Rectal smooth muscle tissue (tissue), 1 donor: Measurements from ENCODE around the gene PTPRM.

Source experiments
- H3K27ac ChIP-seq: one replicate; pipeline ENCODE4 v1.7.0; 2013; ENCODE audit warnings: low read depth, low read length, inconsistent platforms
- H3K27me3 ChIP-seq: one replicate; pipeline ENCODE4 v1.7.0; 2013; ENCODE audit warnings: low read length; ENCODE audit not compliant: control insufficient read depth, insufficient read depth
- H3K36me3 ChIP-seq: one replicate; pipeline ENCODE4 v1.7.0; 2013; ENCODE audit warnings: low read length; ENCODE audit not compliant: control insufficient read depth, insufficient read depth
- H3K4me1 ChIP-seq: one replicate; pipeline ENCODE4 v1.7.0; 2013; ENCODE audit warnings: low read length; ENCODE audit not compliant: control insufficient read depth, insufficient read depth
- H3K4me3 ChIP-seq: one replicate; pipeline ENCODE4 v1.7.0; 2013; ENCODE audit warnings: low read length
- H3K9ac ChIP-seq: one replicate; pipeline ENCODE4 v1.7.0; 2013; ENCODE audit warnings: low read length

The PTPRM gene

GRCh38 chr18:7766817-7767216 lies 199.7 kb downstream of the PTPRM start:
- Histone ChIP-seq H3K9ac (no peak overlapping the region), H3K4me1 (no peaks in the 10 kb centered on the region), H3K4me3 (no peak overlapping the region), H3K36me3 (no peaks in the 10 kb centered on the region), H3K27ac (no peak overlapping the region), H3K27me3 (no peaks in the 10 kb centered on the region)

DNA sequence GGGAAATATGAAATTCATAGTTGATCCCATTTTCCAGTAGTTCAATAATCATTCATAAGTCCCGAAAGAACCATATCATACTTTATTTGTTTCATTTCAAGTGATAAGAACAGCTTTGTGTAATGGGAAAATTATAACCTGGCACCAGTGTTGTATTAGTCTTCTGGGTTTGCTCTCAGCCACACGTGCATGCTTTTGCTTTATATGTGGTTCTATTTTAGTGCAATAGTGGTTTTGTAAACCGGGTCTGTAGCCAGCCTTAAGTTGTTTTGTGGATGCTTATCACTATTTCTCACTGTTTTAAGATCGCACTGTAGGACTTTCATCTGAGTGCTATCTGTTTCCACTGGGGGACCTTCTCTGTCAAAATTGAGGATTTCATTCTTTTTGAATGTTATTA lies 203.8 kb downstream of the PTPRM start:
- Histone ChIP-seq H3K27ac (no peak overlapping the region), H3K4me1 (peaks cover 3% of the 10 kb centered on the region), H3K27me3 (no peaks in the 10 kb centered on the region), H3K9ac (no peak overlapping the region), H3K4me3 (no peak overlapping the region), H3K36me3 (no peaks in the 10 kb centered on the region)

DNA sequence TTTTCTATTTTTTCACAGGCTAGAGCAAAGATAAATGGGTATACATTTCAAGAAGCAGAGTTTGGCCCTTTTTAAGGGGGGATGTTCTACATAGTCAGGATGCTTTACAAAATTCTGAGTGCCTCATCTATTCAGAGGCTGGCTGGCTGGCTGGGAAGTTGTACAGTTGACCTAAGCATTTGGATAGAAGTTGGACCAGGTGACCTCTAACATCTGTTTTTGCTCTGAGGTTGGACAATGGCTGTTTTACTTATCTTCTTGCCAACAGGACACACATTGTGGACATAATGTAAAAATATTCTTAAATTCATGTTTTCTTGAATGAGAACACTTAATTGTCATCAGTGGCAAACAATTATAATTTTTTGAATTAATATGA lies 205.4 kb downstream of the PTPRM start:
- Histone ChIP-seq H3K9ac (no peak overlapping the region), H3K36me3 (no peaks in the 10 kb centered on the region), H3K4me1 (peaks cover 3% of the 10 kb centered on the region), H3K4me3 (no peak overlapping the region), H3K27ac (no peak overlapping the region), H3K27me3 (no peaks in the 10 kb centered on the region)

DNA sequence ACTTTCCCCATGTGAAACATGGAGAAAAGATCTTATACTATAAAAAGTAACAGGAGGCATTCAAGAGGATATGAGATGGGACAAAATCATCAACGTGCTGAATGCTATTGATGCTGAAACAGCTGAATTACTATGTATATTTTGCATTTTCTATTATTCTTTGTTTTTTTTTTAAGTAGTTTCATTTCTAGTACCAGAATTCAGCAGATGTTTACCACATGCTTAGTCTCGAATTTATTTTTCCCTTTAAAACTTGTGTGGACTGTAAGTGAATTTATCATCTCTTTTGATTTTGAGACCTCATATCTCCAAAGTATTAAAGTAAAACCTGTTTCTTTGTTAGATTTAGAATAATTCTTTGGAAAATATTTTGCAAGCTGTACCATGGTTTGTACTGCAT lies 205.8 kb downstream of the PTPRM start:
- H3K27ac ChIP-seq, result no peak overlapping the region
- H3K36me3 ChIP-seq, result no peaks in the 10 kb centered on the region
- peaks cover 3% of the 10 kb centered on the region for H3K4me1 ChIP-seq
- no peak overlapping the region for H3K9ac ChIP-seq
- no peaks in the 10 kb centered on the region for H3K27me3 ChIP-seq
- no peak overlapping the region for H3K4me3 ChIP-seq

DNA sequence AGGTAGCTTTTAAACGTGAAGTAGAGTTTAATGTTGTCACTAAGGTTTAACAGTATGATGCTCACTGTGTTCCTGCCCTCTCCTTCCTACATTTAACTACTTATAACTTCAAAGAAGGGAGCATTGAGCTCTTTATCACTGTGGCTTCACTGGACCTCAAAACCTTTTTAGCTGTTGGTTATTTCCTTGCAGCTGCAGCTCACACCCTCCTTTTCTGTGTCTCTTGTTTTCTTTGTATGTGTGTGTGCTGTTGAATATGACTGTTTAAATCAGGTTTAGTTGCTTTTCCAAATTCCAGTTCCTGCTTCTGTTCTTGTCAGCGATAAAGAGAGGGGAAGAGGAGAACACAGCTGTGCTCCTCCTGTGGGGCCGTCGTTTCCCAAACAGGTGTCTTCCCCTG lies 208.0 kb downstream of the PTPRM start:
- H3K4me1 ChIP-seq, result peaks cover 3% of the 10 kb centered on the region
- no peak overlapping the region for H3K9ac ChIP-seq
- H3K27ac ChIP-seq, result no peak overlapping the region
- H3K4me3 ChIP-seq, result no peak overlapping the region
- no peaks in the 10 kb centered on the region for H3K36me3 ChIP-seq
- H3K27me3 ChIP-seq, result no peaks in the 10 kb centered on the region

DNA sequence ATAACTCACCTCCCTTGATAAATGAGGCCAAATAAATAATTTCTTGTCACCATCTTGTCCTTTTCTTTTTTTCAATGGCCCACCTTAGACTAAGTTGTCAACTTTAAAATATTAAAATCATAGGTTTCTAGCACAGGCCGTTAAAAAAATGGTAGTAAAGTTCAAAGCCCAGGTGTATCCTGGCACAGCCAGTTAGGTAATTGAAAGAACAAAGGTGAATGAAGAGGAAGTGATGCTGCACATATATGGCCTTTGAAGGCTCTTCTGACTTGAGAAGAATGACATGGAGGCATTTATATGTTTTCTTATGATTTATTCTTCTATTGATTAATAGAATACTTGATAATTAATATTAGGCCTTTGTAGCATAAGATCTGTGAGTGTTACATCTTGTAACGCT lies 208.7 kb downstream of the PTPRM start:
- Histone ChIP-seq H3K36me3 (no peaks in the 10 kb centered on the region), H3K27ac (no peak overlapping the region), H3K27me3 (no peaks in the 10 kb centered on the region), H3K4me1 (peaks cover 3% of the 10 kb centered on the region), H3K9ac (no peak overlapping the region), H3K4me3 (no peak overlapping the region)

- Histone ChIP-seq H3K9ac (no peak overlapping the region), H3K4me3 (no peak overlapping the region), H3K27me3 (no peaks in the 10 kb centered on the region), H3K4me1 (no peaks in the 10 kb centered on the region), H3K36me3 (no peaks in the 10 kb centered on the region), H3K27ac (no peak overlapping the region)
These were observed 211.1 kb downstream of the PTPRM start for GRCh38 chr18:7778181-7778580.

GRCh38 chr18:7779211-7779610 lies 212.1 kb downstream of the PTPRM start:
- H3K4me1 ChIP-seq, result no peaks in the 10 kb centered on the region
- H3K27ac ChIP-seq, result no peak overlapping the region
- no peaks in the 10 kb centered on the region for H3K27me3 ChIP-seq
- H3K9ac ChIP-seq, result no peak overlapping the region
- no peak overlapping the region for H3K4me3 ChIP-seq
- H3K36me3 ChIP-seq, result no peaks in the 10 kb centered on the region

DNA sequence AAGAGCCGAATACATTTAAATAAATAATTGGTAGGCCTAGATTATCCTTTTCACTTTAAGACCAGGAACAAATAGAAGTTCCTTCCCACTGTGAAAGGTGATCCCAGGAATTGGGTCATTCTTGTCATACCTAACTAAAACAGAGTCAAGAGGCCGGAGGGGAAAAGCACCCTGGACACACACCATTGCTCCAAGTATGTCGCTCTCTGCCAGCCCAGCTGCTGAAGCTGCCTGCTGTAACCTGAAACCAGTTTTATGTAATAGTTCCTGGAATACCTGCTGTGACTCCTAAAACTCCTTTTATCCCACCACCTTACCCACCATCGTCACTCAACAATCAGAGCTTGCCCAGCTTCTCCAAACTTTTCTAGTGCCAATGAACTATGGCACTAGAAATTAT lies 217.1 kb downstream of the PTPRM start:
- Histone ChIP-seq H3K4me1 (no peaks in the 10 kb centered on the region), H3K27me3 (no peaks in the 10 kb centered on the region), H3K9ac (no peak overlapping the region), H3K27ac (no peak overlapping the region), H3K4me3 (no peak overlapping the region), H3K36me3 (no peaks in the 10 kb centered on the region)

- Histone ChIP-seq H3K27me3 (no peaks in the 10 kb centered on the region), H3K27ac (no peak overlapping the region), H3K9ac (no peak overlapping the region), H3K4me3 (no peak overlapping the region), H3K36me3 (no peaks in the 10 kb centered on the region), H3K4me1 (no peaks in the 10 kb centered on the region)
These were observed 219.5 kb downstream of the PTPRM start for GRCh38 chr18:7786569-7786968.

DNA sequence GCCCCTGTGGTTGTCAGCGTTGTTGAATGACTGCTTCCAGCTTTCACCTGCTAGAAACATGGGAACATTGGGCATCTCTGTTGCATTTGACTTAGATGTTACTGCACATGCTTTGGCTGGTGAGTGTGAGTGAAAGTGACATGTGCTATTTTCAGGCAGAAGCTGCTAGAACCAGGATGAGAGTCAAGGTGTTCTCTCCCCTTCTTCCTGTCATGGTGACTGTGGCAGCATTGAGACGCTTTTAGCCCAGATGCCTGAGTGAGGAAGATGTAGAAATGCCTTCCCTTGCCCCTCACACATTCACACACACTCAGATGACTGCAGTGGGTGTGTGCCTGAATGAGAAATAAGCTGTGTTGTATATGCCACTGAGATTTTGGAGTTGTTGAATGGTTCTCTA lies 220.2 kb downstream of the PTPRM start:
- Histone ChIP-seq H3K9ac (no peak overlapping the region), H3K27ac (no peak overlapping the region), H3K4me3 (no peak overlapping the region), H3K27me3 (no peaks in the 10 kb centered on the region), H3K4me1 (no peaks in the 10 kb centered on the region), H3K36me3 (no peaks in the 10 kb centered on the region)

- H3K27me3 ChIP-seq, result no peaks in the 10 kb centered on the region
- no peak overlapping the region for H3K4me3 ChIP-seq
- no peak overlapping the region for H3K9ac ChIP-seq
- H3K27ac ChIP-seq, result no peak overlapping the region
- H3K36me3 ChIP-seq, result no peaks in the 10 kb centered on the region
- H3K4me1 ChIP-seq, result no peaks in the 10 kb centered on the region
These were observed 222.9 kb downstream of the PTPRM start for GRCh38 chr18:7789856-7790552.

DNA sequence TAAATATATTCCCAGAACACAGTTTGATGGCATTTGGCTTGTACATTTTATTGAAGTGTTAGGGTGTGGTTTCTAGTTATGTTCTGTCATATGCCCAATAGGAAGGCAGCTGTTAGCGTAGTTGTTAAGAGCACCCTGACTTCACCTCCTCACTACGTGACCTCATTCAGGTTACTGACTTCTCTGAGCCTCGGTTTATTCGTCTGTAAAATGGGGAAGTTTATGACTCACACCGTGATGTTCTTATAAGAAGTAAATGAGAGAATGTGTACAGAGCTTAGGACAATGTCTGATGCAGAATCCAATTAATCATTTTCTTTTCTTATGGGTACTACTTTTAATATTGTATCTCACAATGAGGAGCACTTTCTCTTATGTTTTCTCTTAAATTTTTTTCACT lies 226.0 kb downstream of the PTPRM start:
- Histone ChIP-seq H3K27ac (no peak overlapping the region), H3K4me3 (no peak overlapping the region), H3K36me3 (no peaks in the 10 kb centered on the region), H3K4me1 (no peaks in the 10 kb centered on the region), H3K27me3 (no peaks in the 10 kb centered on the region), H3K9ac (no peak overlapping the region)
